Fibroblast of skin of left quadriceps (primary cell): Measurements from ENCODE around the gene KISS1R.

Experiments used
- DNase-seq, 2 experiments: peaks; one replicate each; pipeline ENCODE4 v3.0.0-alpha.2; 2013; ENCODE audit warnings: low read depth in 2 of 2

KISS1R gene

GRCh38 chr19:936175-936546, 19.0 kb downstream of the KISS1R start:
- no peak for DNase-seq

GRCh38 chr19:937259-937694, 20.1 kb downstream of the KISS1R start:
- DNase-seq: no peak

GRCh38 chr19:938233-938923, 21.2 kb downstream of the KISS1R start:
- DNase-seq: no peak

- no peak for DNase-seq
These were observed 22.3 kb downstream of the KISS1R start for GRCh38 chr19:939439-939838.

GRCh38 chr19:939922-940321, 22.8 kb downstream of the KISS1R start:
- no peak for DNase-seq

GRCh38 chr19:940591-941291, 23.6 kb downstream of the KISS1R start:
- DNase-seq: no peak

- DNase-seq: no peak
These were observed 24.4 kb downstream of the KISS1R start for GRCh38 chr19:941292-942132.

GRCh38 chr19:942133-942645, 25.1 kb downstream of the KISS1R start:
- no peak for DNase-seq

GRCh38 chr19:943551-944170, 26.5 kb downstream of the KISS1R start:
- DNase-seq: no peak

GRCh38 chr19:944171-944567, 27.0 kb downstream of the KISS1R start:
- DNase-seq: no peak

- no peak for DNase-seq
These were observed 27.6 kb downstream of the KISS1R start for GRCh38 chr19:944663-945241.

- DNase-seq: no peak
These were observed 28.5 kb downstream of the KISS1R start for GRCh38 chr19:945401-946252.

GRCh38 chr19:947090-947706, 30.1 kb downstream of the KISS1R start:
- DNase-seq: no peak

GRCh38 chr19:947707-948539, 30.8 kb downstream of the KISS1R start:
- DNase-seq: no peak

- DNase-seq: no peak
These were observed 31.8 kb downstream of the KISS1R start for GRCh38 chr19:948842-949496.

GRCh38 chr19:950352-951066, 33.4 kb downstream of the KISS1R start:
- DNase-seq: no peak

GRCh38 chr19:952049-952679, 35.0 kb downstream of the KISS1R start:
- DNase-seq: no peak
